Measurements from ENCODE around the gene LZTR1. TPM values are rescaled to one million over a fixed set of nuclear protein-coding genes. Genes with fewer than 3 reads are reported as not detected.

Gene LZTR1
- total and polyA plus RNA-seq, 2 donors (not counting 3 experiments of a cell fraction or from before 2014, with no cell fraction given): 56.6 to 86.8 TPM

DNA sequence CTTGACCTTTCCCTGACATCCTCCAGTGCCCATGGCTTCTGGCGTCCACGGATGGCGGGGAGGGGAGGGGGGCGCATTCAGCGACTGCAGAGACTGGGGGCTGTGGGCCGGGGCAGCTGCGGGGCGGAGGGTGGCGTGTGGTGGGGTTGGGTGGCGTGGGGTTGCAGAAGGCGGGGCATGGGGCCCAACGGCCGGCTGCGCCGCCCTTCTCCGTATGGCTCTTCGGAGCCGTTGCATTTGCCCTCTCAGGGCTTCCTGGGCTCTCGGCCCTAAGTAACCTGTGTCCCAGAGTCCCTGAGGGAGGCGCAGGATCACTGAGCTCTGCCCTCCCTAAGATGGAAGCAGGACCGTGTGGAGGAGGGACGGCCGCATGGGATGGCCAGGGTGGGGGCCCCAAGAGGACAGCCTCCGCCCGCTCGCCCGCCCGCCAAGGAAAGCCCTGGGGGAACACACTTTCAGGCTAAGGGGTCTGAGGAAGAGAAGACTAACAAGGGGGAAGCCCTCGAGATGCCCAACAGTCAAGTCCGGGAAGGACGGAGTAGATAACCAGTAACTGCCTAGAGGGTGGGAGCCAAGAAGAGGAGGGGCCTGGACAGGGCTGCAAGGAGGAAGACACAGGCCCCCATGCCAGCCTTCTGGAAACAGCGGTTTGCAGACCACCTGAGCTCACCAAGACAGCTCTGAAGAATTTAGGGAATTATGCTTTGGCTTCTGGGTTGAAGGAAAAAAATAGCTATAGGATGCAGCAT is 24.2 kb upstream of the LZTR1 start:
- intact Hi-C loops (cut with micrococcal nuclease): loop anchor here (2.0 kb wide), 1 partner anchor 73 kb away; no protein-coding TSS in a partner anchor
- H3K4me1 ChIP-seq (ENCODE audit: control insufficient read depth, extremely low read depth, insufficient read depth, low read length): peaks cover 10% of the 10 kb centered on the region
- POLR2A ChIA-PET: interaction anchor here (1.1 kb wide), 1 partner anchor 72 kb away, joined by 4 read pairs; no protein-coding TSS in a partner anchor
- H3K4me3 ChIP-seq (replicated peaks in 1 of 3; ENCODE audit: insufficient read depth in 1 of 3, low read depth in 1 of 3, low read length in 3 of 3): peak overlapping the region; percentile 7 to 45 (median 24)
- dilution Hi-C loops (cut with MboI; ENCODE audit: extremely low pct_ligation_motif_present, low sequenced_read_pairs): no loop called here
- peak overlapping the region; percentile 1 for H3K9ac ChIP-seq (replicated peaks; ENCODE audit: extremely low read depth, insufficient read depth, low read length)
- FAIRE-seq (peak; percentile 35), DNase-seq (ENCODE audit: low read depth, low spot score) (no peak)
- H3K4me2 ChIP-seq (ENCODE audit: insufficient read depth, low read length): peak overlapping the region; percentile 61
- BruUV-seq (replicated peaks): no TSS peak
- H3K36me3 ChIP-seq (ENCODE audit: control insufficient read depth in 2 of 2, extremely low read depth in 1 of 2, insufficient read depth in 2 of 2, low read length in 2 of 2): peaks cover 0 to 6% of the 10 kb centered on the region in 2 experiments
- no peaks in the 10 kb centered on the region for H4K20me1 ChIP-seq (replicated peaks; ENCODE audit: control insufficient read depth, extremely low read depth, insufficient read depth, low read length)
- CTCF ChIA-PET: interaction anchor here (0.6 to 4.5 kb wide), 6 partner anchors 10 to 112 kb away, joined by 3 to 27 read pairs (median 6); partner anchors contain the start of genes AIFM3, CRKL and LZTR1
- H3K27me3 ChIP-seq (ENCODE audit: control insufficient read depth in 2 of 2, insufficient read depth in 2 of 2, low read length in 2 of 2): peaks cover 0 to 5% of the 10 kb centered on the region in 2 experiments
- H3K9me3 ChIP-seq (replicated peaks; ENCODE audit: control insufficient read depth, insufficient read depth, low read length): no peaks in the 10 kb centered on the region
- TF ChIP-seq POLR2A (IDR thresholded peaks at IDR 0.05; ENCODE audit: low read depth, low read length) (no peak), POLR2AphosphoS5 (IDR thresholded peaks at IDR 0.05; ENCODE audit: insufficient read depth, low read depth, low read length) (no peak), EZH2 (IDR thresholded peaks at IDR 0.05; ENCODE audit: borderline replicate concordance, low read depth, low read length, severe bottlenecking) (no peak), JUN (IDR thresholded peaks at IDR 0.05; ENCODE audit: borderline replicate concordance, insufficient read depth, insufficient read length, low read depth) (no peak), MYC (IDR thresholded peaks at IDR 0.05; ENCODE audit: low read depth, low read length) (no peak)
- TF ChIP-seq, protein P1, sequence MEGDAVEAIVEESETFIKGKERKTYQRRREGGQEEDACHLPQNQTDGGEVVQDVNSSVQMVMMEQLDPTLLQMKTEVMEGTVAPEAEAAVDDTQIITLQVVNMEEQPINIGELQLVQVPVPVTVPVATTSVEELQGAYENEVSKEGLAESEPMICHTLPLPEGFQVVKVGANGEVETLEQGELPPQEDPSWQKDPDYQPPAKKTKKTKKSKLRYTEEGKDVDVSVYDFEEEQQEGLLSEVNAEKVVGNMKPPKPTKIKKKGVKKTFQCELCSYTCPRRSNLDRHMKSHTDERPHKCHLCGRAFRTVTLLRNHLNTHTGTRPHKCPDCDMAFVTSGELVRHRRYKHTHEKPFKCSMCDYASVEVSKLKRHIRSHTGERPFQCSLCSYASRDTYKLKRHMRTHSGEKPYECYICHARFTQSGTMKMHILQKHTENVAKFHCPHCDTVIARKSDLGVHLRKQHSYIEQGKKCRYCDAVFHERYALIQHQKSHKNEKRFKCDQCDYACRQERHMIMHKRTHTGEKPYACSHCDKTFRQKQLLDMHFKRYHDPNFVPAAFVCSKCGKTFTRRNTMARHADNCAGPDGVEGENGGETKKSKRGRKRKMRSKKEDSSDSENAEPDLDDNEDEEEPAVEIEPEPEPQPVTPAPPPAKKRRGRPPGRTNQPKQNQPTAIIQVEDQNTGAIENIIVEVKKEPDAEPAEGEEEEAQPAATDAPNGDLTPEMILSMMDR (IDR thresholded peaks at IDR 0.05; ENCODE audit: extremely low read depth in 1 of 2, insufficient read depth in 1 of 2, low read depth in 1 of 2, low read length in 2 of 2): no peak
- H3K9me1 ChIP-seq (replicated peaks; ENCODE audit: control insufficient read depth, extremely low read depth, insufficient read depth, low read length): no peaks in the 10 kb centered on the region
- peaks cover 1% of the 10 kb centered on the region for H3K79me2 ChIP-seq (ENCODE audit: control insufficient read depth, insufficient read depth, low read length)
- H2AFZ ChIP-seq (ENCODE audit: low read depth, low read length): peak overlapping the region; percentile 79
- H3K27ac ChIP-seq (ENCODE audit: insufficient read depth, low read depth, low read length): no peak overlapping the region

Measured in endothelial cell of umbilical vein (primary cell).